PC-3 (cell line): ENCODE data around the gene TARS2. TPM values are rescaled to one million over a fixed set of nuclear protein-coding genes. Genes with fewer than 3 reads are reported as not detected.

ENCODE experiments used
- ATAC-seq: fragments of 200-7000 bp; cut with Tn5 transposase; 2 replicates; pipeline ENCODE4 v1.9.1; 2020; ENCODE audit warnings: mild to moderate bottlenecking, moderate library complexity
- BruUV-seq: library from RNA; stranded (reverse); fragments of 400-500 nt; replicated peaks from 2 replicates; lab custom pipeline; 2021; lab: Mats Ljungman, UMichigan
- CTCF ChIA-PET: fragments of 300-600 bp; sonication (Branson Sonifier 250); formaldehyde crosslinking; loops from one replicate; lab custom pipeline; 2022; ENCODE audit warnings: antibody characterized with exemption; lab: Charles Lee
- POLR2A ChIA-PET: fragments of 300-600 bp; sonication (Branson Sonifier 250); formaldehyde crosslinking; loops from one replicate; lab custom pipeline; 2022; ENCODE audit warnings: antibody characterized with exemption; ENCODE audit not compliant: unreplicated experiment; lab: Charles Lee
- DNase-seq: peaks from one replicate; pipeline ENCODE4 v3.0.0-alpha.2; 2015
- H2AFZ ChIP-seq: fragments of 300-600 bp; sonication (generic); 2 replicates; pipeline ENCODE4 v1.6.0; 2016; ENCODE audit warnings: antibody characterized with exemption, low read length
- H3F3A ChIP-seq: fragments of 300-600 bp; sonication (generic); one replicate; pipeline ENCODE4 v1.6.0; 2017; ENCODE audit warnings: antibody characterized with exemption, low read length, control low read depth, mild to moderate bottlenecking; ENCODE audit not compliant: unreplicated experiment
- H3K27ac ChIP-seq: fragments of 300-600 bp; sonication (generic); 2 replicates; pipeline ENCODE4 v1.5.1; 2016; ENCODE audit warnings: mild to moderate bottlenecking, low read length
- H3K27me3 ChIP-seq: fragments of 300-600 bp; sonication (generic); 2 replicates; pipeline ENCODE4 v1.6.1; 2016; ENCODE audit warnings: low read length, mixed read lengths
- H3K36me3 ChIP-seq: fragments of 300-600 bp; sonication (generic); 2 replicates; pipeline ENCODE4 v1.6.1; 2016; ENCODE audit warnings: low read depth, mixed run types, low read length, mixed read lengths
- H3K4me1 ChIP-seq: fragments of 300-600 bp; sonication (generic); 2 replicates; pipeline ENCODE4 v1.5.1; 2016; ENCODE audit warnings: low read length; ENCODE audit not compliant: insufficient read depth
- H3K4me2 ChIP-seq: fragments of 300-600 bp; sonication (generic); 2 replicates; pipeline ENCODE4 v1.6.0; 2016; ENCODE audit warnings: low read length
- H3K4me3 ChIP-seq: fragments of 300-600 bp; sonication (generic); 2 replicates; pipeline ENCODE4 v1.5.1; 2016; ENCODE audit warnings: mild to moderate bottlenecking, low read length, mixed read lengths
- H3K79me2 ChIP-seq: fragments of 300-600 bp; sonication (generic); 2 replicates; pipeline ENCODE4 v1.6.1; 2017; ENCODE audit warnings: low read length, mixed read lengths
- H3K9ac ChIP-seq: fragments of 300-600 bp; sonication (generic); 2 replicates; pipeline ENCODE4 v1.6.0; 2016; ENCODE audit warnings: mild to moderate bottlenecking, low read length
- H3K9me2 ChIP-seq: fragments of 300-600 bp; sonication (generic); replicated peaks from 2 replicates; pipeline ENCODE4 v1.6.1; 2016; ENCODE audit warnings: mixed run types, low read length, mixed read lengths
- H3K9me3 ChIP-seq: fragments of 300-600 bp; sonication (generic); 2 replicates; pipeline ENCODE4 v1.6.1; 2016; ENCODE audit warnings: low read length, mixed read lengths
- H4K20me1 ChIP-seq: fragments of 300-600 bp; sonication (generic); 2 replicates; pipeline ENCODE4 v1.6.1; 2016; ENCODE audit warnings: low read length, mixed read lengths
- EZH2 ChIP-seq: fragments of 300-600 bp; sonication (generic); IDR thresholded peaks from one replicate; pipeline ENCODE4 v1.6.1; 2017; ENCODE audit warnings: antibody characterized with exemption, mild to moderate bottlenecking, low read length; ENCODE audit not compliant: unreplicated experiment
- EZH2phosphoT487 ChIP-seq: fragments of 300-600 bp; sonication (generic); IDR thresholded peaks from 2 replicates; pipeline ENCODE4 v1.6.1; 2018; ENCODE audit warnings: mild to moderate bottlenecking, antibody characterized with exemption, low read length, borderline replicate concordance
- intact Hi-C: fragments of 100-400 bp; cut with micrococcal nuclease; formaldehyde crosslinking; loops from 2 replicates; pipeline ENCODE4 v1.9.0; 2023
- total RNA-seq: library from RNA; depleted of rRNA; stranded (reverse); fragments of >200 nt; gene quantifications from 2 replicates; pipeline ENCODE4 v1.2.3, GENCODE V29; 2014
- TF ChIP-seq, protein P1 (sequence below): fragments of 300-600 bp; sonication (generic); conservative IDR thresholded peaks from 2 replicates; pipeline ENCODE4 v1.5.1; 2017; ENCODE audit warnings: antibody characterized with exemption, low read depth, mild to moderate bottlenecking, low read length

The TARS2 gene
- total RNA-seq, 1 experiment from 2014 or later, result 56.2 TPM

DNA sequence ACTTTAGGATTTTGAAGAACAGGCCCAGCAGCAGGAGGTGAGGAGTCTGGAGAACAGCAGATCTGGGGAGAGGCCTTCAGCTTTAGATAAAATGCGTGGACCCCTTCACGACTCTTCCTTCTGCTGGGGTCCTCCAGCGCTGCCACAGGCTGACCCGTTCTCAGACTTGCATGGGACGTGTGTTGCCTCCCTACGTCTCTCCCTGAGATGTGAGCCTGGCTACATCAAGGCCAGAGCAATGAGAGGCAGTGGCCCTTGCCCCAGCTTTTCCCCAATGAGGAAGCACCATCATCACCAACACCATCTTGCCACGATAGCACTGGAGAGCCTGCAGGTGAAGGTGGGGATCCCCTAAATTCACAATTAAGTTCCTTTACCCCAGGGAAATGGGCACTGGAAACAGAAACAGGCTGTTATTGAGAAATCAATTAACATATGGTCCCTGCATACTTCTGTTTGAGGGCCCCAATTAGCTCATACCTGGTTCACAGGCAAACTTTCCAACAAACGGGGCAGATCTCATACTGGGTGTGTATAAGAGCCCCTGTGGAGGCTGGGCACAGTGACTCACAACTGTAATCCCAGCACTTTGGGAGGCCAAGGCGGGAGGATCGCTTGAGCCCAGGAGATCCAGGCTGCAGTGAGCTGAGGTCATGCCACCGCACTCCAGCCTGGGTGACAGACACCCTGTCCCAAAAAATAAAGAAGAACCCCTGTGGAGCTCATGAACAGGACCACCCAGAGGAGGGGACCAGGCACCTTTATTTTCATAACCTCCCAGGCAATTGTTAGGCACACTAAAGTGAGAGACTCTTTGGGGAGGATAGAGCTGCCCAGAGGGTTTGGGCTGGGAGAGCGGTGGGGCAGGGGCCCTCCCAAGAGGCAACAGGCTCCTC, 49.9 kb downstream of the TARS2 start:
- BruUV-seq, result no TSS peak

DNA sequence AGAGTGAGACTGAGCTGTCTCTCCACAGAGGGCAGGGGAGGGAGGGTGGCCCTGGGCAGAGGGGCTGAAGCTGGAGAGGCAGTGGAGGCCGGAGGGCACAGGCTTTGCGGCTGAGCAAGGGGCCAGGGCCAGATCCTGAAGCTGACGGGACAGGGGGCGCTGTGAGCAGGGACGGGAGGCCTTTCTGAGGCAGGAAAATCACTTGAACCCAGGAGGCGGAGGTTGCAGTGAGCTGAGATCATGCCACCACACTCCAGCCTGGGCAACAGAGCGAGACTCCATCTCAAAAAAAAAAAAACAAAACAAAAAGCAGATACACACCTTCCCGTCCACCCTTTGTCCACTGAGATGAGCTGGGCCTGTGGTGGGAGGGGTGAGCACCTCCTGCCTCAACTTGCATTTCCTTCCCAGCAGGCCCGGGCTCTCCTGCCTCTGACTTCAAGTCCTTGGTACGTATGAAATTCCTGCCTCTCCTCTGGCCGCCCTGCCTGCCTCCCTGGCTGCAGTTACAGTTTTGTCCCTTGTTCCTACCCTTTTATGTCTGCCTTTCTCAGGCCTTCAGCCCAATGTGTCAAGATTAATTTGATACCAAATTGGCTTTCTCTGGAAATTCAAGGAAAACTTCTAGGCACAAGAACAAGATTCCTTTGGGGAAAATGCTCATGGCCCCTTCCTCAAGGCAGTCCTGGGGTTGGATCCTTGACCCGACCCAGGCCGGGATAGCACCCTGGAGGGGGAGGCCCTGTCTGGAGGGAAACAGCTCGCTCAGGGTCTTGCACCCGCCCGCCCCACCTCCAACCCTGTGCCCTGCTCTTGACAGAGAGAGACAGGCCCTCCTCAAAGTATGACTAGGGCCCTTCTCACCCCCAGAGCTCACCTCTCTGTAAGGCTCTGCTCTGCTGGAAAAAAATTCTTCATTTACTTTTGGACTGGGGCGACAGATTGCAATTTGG, 50.8 kb downstream of the TARS2 start:
- no peak overlapping the region for H3K9ac ChIP-seq
- H3K4me2 ChIP-seq, result no peak overlapping the region
- no peaks in the 10 kb centered on the region for H3K9me2 ChIP-seq
- POLR2A ChIA-PET, result interaction anchor here (0.6 kb wide), 1 partner anchor 155 kb away, joined by 3 read pairs; no protein-coding TSS in a partner anchor
- H2AFZ ChIP-seq, result no peak overlapping the region
- H3K27me3 ChIP-seq, result no peaks in the 10 kb centered on the region
- intact Hi-C loops, result loop anchor here (10.0 kb wide), 2 partner anchors 173 to 283 kb away; partner anchors contain the start of genes CA14 and RPRD2
- H3K9me3 ChIP-seq, result no peaks in the 10 kb centered on the region
- CTCF ChIA-PET, result interaction anchor here (0.9 kb wide), 1 partner anchor 14 kb away, joined by 8 read pairs; no protein-coding TSS in a partner anchor
- DNase-seq, result no peak
- H3K4me3 ChIP-seq, result no peak overlapping the region
- no peaks in the 10 kb centered on the region for H3K4me1 ChIP-seq
- H3K27ac ChIP-seq, result no peak overlapping the region
- ATAC-seq, result no peak
- no TSS peak for BruUV-seq
- H3K79me2 ChIP-seq, result no peaks in the 10 kb centered on the region
- no peaks in the 10 kb centered on the region for H3K36me3 ChIP-seq
- no peaks in the 10 kb centered on the region for H4K20me1 ChIP-seq
- TF ChIP-seq, protein P1, sequence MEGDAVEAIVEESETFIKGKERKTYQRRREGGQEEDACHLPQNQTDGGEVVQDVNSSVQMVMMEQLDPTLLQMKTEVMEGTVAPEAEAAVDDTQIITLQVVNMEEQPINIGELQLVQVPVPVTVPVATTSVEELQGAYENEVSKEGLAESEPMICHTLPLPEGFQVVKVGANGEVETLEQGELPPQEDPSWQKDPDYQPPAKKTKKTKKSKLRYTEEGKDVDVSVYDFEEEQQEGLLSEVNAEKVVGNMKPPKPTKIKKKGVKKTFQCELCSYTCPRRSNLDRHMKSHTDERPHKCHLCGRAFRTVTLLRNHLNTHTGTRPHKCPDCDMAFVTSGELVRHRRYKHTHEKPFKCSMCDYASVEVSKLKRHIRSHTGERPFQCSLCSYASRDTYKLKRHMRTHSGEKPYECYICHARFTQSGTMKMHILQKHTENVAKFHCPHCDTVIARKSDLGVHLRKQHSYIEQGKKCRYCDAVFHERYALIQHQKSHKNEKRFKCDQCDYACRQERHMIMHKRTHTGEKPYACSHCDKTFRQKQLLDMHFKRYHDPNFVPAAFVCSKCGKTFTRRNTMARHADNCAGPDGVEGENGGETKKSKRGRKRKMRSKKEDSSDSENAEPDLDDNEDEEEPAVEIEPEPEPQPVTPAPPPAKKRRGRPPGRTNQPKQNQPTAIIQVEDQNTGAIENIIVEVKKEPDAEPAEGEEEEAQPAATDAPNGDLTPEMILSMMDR, result peak; percentile 27; the same call in 1 of the 2 replicates
- TF ChIP-seq EZH2phosphoT487, result no peak
- TF ChIP-seq EZH2, result no peak
- no peaks in the 10 kb centered on the region for H3F3A ChIP-seq

More for the DNA sequence above, 49.9 kb downstream of the TARS2 start:
- H4K20me1 ChIP-seq, result no peaks in the 10 kb centered on the region
- no peaks in the 10 kb centered on the region for H3K9me2 ChIP-seq
- H3K36me3 ChIP-seq, result no peaks in the 10 kb centered on the region
- CTCF ChIA-PET, result interaction anchor here (0.6 to 0.9 kb wide), 2 partner anchors 11 to 15 kb away, joined by 3 to 8 read pairs; no protein-coding TSS in a partner anchor
- H3F3A ChIP-seq, result no peaks in the 10 kb centered on the region
- no peaks in the 10 kb centered on the region for H3K4me1 ChIP-seq
- POLR2A ChIA-PET, result interaction anchor here (0.6 kb wide), 1 partner anchor 156 kb away, joined by 3 read pairs; no protein-coding TSS in a partner anchor
- H3K9ac ChIP-seq, result no peak overlapping the region
- ATAC-seq (no peak), DNase-seq (no peak)
- H3K9me3 ChIP-seq, result no peaks in the 10 kb centered on the region
- no peak overlapping the region for H2AFZ ChIP-seq
- H3K27me3 ChIP-seq, result no peaks in the 10 kb centered on the region
- intact Hi-C loops, result loop anchor here (10.0 kb wide), 2 partner anchors 172 to 282 kb away; partner anchors contain the start of genes CA14 and RPRD2
- no peak overlapping the region for H3K4me2 ChIP-seq
- no peak overlapping the region for H3K27ac ChIP-seq
- H3K4me3 ChIP-seq, result no peak overlapping the region
- H3K79me2 ChIP-seq, result no peaks in the 10 kb centered on the region
- TF ChIP-seq EZH2phosphoT487 (no peak), EZH2 (no peak)
- TF ChIP-seq, protein P1, result no peak
